NCI-H82 (cell line): Measurements from ENCODE around the gene SSBP3.
A peak's percentile ranks its signal among the peaks of the same experiment; 100 is the strongest.
"Not testable (repeated sequence)": the region's sequence is repeated elsewhere in the genome, so short reads cannot be mapped to it uniquely, and the experiment has no call there.

ENCODE experiments used
- DNase-seq: peaks from one replicate; lab custom pipeline; 2025; lab: John Stamatoyannopoulos, UW

Gene SSBP3

GRCh38 chr1:54221113-54221834 lies 184.9 kb downstream of the SSBP3 start:
- DNase-seq = no peak

- peak; percentile 83 for DNase-seq
Observed at GRCh38 chr1:54220004-54220811, 186.0 kb downstream of the SSBP3 start.

GRCh38 chr1:54219688-54220003 lies 186.5 kb downstream of the SSBP3 start:
- no peak for DNase-seq

DNA sequence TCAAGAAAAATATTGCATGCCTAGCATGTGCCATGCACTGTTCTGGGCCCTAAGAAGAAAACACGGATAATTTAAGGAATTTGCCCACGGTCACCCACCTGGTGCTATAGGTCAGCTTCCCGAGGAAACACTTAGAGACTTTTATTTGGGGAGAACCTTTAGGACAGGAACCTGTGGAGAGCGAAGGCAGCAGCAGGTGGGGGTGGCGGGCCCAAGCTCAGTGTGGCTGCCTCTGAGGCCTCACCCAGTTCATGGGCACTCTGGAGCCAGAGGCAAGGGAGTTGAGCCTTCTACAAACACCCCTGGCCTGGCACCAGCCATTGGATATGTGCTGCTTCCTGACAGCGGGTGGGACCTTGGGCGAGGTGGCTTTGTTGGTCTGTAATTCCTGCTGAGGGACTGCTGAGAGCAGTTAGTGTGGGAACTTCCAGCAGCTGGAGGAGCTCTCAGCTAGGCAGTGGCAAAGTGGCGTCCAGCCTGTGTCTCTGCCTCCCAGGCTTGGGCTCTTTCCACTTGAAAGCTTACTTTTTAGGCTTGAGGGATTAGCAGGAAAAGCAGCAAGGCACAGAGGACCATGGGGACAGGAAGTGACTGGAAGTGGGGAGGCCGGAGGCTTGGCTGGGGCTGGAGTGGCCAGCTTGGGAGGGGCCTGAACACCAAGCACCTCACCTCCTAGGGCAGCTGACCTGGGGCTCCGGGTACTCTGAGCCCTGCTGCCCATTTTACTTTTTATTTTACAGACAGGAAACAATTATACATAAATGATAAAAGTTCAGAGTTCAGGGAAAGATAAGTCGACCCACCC lies 187.1 kb downstream of the SSBP3 start:
- peak; percentile 41 for DNase-seq

DNA sequence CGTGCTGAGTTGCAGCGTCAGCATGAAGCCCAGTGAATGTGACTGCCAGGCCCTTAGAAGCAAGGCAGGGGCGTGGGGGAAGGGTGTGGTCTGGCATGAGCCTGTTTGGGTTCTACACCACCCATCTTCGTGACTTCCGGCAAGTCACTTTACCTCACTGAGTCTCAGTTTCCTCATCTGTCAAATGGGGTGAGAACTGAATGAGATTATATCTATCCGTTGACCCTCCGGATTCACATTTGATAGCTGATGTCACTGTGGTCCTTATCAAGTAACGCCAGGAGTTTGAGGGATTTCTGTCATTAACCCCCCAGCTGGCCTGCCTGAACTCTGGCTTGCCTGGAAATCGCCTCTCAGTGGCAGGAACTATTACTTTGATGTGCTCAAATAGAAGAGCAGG lies 190.7 kb downstream of the SSBP3 start:
- no peak for DNase-seq

GRCh38 chr1:54212872-54213271 lies 193.3 kb downstream of the SSBP3 start:
- DNase-seq = no peak

DNA sequence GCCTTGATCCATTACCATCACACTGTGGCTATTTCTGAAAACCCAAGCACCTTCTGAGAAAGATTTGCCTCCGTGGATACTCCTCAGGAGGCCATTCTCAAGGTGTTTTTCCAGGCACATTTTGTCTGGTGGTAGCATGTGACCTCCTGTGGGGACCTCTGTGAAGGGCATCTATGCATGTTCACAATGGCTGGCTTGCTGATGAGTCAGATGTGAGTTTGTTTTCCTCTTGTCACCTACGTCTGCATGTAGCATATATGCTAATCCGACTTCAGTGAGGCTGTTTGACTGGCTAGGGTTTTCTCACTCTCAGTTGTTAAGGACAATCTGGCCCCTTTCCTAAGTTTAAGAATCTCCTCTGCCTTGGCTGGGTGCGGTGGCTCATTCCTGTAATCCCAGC lies 198.3 kb downstream of the SSBP3 start:
- not testable (repeated sequence) for DNase-seq

DNA sequence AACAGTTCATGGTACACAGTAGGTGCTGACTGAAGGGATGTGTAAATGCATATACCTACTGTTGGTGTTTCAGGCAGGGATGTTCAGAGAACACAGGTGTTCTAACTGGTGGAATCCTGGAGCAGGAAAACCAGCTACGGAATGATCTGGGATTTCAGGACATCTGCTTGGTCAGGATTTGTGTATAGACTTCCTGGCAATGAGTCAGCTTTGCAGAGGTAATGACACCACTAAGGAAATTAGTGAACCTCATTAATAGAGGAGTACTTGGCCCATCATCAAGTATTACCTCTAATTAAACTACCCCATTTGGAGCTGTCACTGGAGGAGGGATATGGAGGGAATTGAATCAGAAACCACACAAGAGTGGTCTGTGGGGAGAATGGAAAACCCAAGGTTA lies 198.9 kb downstream of the SSBP3 start:
- DNase-seq = peak; percentile 55

DNA sequence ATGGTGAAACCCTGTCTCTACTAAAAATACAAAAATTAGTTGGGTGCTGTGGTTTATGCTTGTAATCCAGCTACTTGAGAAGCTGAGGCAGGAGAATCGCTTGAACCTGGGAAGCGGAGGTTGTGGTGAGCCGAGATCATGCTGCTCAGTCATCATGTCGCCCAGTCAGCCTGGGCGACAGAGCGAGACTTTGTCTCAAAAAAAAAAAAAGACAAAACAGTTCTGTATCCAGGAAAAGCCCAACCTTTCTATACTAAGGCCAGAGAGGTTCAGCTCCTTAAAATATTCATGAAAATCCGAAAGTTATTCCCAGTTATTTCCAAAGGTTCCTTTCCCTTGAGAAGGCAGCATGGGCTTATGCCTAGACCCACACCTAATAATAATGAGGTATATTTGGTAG lies 202.0 kb downstream of the SSBP3 start:
- DNase-seq = no peak

- no peak for DNase-seq
Observed at GRCh38 chr1:54200519-54200997, 205.6 kb downstream of the SSBP3 start.

GRCh38 chr1:54199765-54200518 lies 206.3 kb downstream of the SSBP3 start, which contains the start of the genes CYB5RL and MRPL37:
Gene CYB5RL, minus strand, starts transcription at chr1:54200030. Its CDS starts 4,414 bp downstream, at chr1:54195616.
Gene MRPL37, plus strand, starts transcription at chr1:54200167. Its CDS starts 77 bp downstream, at chr1:54200244.
- peak; percentile 100 for DNase-seq

DNA sequence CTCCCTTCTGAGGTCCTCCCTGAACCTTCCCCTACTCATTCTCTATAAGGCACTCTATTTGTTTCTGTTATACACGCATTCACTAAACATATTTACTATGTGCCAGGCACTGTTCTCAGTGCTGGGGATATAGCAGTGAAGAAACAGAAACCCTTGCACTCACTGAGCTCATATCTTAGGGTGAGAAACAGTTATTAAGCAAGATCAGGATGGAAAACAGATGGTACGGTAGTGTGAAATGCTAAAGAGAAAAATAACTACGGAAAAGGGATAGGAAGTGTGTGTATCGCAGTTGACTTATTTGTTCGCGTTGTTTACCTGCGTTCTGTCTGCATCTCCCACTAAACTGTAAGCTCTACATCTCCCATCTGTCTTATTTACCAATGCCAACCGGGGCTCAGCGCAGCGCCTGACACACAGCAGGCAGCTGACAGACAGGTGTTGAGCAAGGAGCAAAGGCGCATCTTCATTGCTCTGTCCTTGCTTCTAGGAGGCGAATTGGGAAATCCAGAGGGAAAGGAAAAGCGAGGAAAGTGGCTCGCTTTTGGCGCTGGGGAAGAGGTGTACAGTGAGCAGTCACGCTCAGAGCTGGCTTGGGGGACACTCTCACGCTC lies 206.9 kb downstream of the SSBP3 start:
- DNase-seq = peak; percentile 70

- DNase-seq = no peak
Observed at GRCh38 chr1:54193453-54193852, 212.7 kb downstream of the SSBP3 start.

- no peak for DNase-seq
Observed at GRCh38 chr1:54191525-54191924, 214.7 kb downstream of the SSBP3 start.

DNA sequence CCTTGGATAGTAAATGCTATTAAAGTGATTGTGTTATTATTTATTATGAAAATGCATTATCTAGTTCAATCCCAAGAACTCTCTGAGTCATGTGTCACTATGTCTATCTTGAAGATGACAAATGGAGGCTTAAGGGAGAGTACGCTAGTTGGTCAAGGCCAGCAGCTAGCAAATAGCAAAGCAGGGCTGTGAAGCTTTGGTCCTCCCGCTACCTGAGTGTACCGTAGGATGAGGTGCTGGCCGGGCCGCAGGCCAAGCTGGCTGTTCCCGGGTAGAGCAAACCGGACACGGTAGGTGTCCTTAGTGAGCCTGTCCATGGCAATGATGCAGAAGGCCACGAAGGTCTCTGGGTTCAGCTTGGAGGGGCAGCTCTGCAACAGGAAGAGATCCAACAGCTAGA lies 215.7 kb downstream of the SSBP3 start:
- peak; percentile 42 for DNase-seq

DNA sequence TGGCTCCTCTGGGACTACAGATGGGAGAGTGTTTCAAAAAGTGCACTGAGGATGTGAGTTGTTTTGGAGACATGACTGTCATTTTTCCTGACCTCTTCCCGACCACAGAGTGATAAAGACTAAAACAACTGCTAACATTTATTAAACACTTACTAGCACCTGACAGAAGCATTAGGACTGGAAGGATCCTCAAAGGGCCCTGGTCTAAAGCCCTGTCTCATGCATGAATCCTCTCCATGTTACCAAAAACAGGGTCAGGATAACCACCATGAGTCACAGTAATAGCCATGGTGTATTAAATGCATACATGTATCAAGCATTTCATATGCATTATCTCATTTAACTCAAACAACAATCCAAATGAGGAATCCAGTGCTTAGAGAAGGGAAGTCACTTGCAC lies 217.9 kb downstream of the SSBP3 start:
- no peak for DNase-seq

- no peak for DNase-seq
Observed at GRCh38 chr1:54186056-54186455, 220.1 kb downstream of the SSBP3 start.

- DNase-seq = peak; percentile 98
Observed at GRCh38 chr1:54180701-54181360, 225.4 kb downstream of the SSBP3 start.

DNA sequence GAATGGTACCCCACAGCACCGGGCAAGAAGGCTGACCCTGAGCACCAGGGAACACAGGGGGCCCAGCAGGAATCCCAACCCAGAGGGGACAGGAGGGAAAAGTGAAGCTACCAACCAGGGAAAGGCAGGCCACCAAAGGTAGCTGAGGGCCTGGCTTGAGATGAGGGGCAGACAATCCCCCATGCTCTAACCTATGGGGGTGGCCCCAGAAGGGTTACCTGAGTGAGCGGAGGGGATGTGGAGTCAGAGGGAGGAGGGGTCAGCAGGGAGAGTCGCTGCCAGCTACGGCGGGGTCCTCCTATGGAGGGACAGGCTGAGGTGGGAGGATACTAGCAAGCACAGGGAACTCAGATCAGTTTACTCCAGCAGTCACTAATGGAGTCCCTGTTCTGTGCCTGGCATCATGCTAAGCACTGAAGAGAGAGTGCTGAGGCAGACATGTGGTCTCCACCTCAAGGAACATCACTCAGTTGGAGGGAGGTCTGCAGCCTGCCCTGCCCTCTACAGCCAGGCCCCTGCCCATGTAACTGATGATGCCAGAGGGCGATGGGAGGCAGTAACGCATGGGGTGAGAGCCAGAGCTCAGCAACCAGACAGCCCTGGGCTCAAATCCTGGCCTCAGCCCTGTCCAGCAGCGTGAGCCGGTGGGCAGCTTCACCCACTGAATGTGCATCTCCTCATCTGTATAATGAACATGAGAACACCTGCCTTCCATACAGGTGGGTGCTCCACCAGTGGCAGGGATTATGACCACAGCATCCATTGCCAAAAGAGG lies 227.7 kb downstream of the SSBP3 start:
- no peak for DNase-seq

- DNase-seq = no peak
Observed at GRCh38 chr1:54177726-54178125, 228.5 kb downstream of the SSBP3 start.
